Measurements from ENCODE around the gene MCC.

GRCh38 chr5:113319256-113320053 is 168.8 kb downstream of the MCC start:
- TF ChIP-seq, protein P1, sequence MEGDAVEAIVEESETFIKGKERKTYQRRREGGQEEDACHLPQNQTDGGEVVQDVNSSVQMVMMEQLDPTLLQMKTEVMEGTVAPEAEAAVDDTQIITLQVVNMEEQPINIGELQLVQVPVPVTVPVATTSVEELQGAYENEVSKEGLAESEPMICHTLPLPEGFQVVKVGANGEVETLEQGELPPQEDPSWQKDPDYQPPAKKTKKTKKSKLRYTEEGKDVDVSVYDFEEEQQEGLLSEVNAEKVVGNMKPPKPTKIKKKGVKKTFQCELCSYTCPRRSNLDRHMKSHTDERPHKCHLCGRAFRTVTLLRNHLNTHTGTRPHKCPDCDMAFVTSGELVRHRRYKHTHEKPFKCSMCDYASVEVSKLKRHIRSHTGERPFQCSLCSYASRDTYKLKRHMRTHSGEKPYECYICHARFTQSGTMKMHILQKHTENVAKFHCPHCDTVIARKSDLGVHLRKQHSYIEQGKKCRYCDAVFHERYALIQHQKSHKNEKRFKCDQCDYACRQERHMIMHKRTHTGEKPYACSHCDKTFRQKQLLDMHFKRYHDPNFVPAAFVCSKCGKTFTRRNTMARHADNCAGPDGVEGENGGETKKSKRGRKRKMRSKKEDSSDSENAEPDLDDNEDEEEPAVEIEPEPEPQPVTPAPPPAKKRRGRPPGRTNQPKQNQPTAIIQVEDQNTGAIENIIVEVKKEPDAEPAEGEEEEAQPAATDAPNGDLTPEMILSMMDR (tag by site-specific recombination; IDR thresholded peaks at IDR 0.05), result no peak
- no peak for TF ChIP-seq ZNF629 (tag by site-specific recombination; IDR thresholded peaks at IDR 0.05)
- no peak for TF ChIP-seq YY1 (tag by site-specific recombination; IDR thresholded peaks at IDR 0.05)
- no peak for TF ChIP-seq TCF7L2 (IDR thresholded peaks at IDR 0.05; ENCODE audit: borderline replicate concordance, low read depth, low read length)
- no peak for TF ChIP-seq ZNF341 (tag by site-specific recombination; IDR thresholded peaks at IDR 0.05; ENCODE audit: low read depth)
- TF ChIP-seq ZNF146 (tag by site-specific recombination; IDR thresholded peaks at IDR 0.05), result no peak
